ENCODE data around the gene RPLP1. TPM values are rescaled to one million over a fixed set of nuclear protein-coding genes. Genes with fewer than 3 reads are reported as not detected.

RPLP1 gene
- total and polyA plus RNA-seq, 9 of the 15 experiments (the other 6 are each of a cell fraction or from before 2014, with no cell fraction given): 76.3 to 3,053 (median 847) TPM

DNA sequence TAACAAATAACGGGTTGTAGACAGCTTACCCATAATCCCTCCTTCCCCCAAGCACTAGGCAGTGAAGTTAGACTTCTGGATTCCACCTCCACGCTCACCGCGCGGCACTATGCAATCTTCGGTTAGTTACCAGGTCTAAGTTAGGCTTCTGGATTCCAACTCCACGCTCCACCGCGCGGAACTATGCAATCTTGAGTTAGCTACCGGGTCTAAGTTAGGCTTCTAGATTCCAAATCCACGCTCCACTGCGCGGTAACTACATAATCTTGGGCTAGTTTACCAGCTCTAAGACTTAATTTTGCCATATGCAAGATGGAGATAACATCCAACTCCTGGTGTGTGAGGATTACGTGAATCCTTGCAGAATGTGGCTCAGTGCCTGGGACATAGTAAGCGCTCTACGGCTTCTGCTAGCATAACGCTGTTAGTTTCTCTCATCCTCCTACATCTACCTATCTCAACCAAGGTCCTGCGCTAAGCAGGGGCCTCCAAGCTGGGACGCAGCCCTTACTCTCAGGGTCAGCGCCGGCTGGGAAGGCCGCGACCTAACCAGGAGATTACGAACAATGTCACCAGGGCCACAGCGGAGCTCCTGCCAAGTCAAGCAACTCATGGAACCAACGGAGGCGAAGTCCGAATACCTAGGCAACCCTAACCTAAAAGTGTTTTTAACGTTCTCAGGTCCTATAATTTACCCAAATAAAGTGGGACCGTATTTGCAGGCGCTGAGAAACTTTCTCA, 497 bp upstream of the RPLP1 start (continued):
- TF ChIP-seq HEY1 (CRISPR knock-in tag; IDR thresholded peaks at IDR 0.05; ENCODE audit: borderline replicate concordance) (0 out of 2 replicates have a peak, but pooled peaks have one; percentile 49), KDM1A (IDR thresholded peaks at IDR 0.05) (peak in 1 of 2 experiments; percentile 35; a peak in 1 of 4 replicates), NFIC (IDR thresholded peaks at IDR 0.05) (0 out of 2 replicates have a peak, but pooled peaks have one; percentile 19), NCOA1 (IDR thresholded peaks at IDR 0.05; ENCODE audit: low read depth) (peak; percentile 45; the same call in 1 of the 2 replicates)
- TF ChIP-seq, protein P1, sequence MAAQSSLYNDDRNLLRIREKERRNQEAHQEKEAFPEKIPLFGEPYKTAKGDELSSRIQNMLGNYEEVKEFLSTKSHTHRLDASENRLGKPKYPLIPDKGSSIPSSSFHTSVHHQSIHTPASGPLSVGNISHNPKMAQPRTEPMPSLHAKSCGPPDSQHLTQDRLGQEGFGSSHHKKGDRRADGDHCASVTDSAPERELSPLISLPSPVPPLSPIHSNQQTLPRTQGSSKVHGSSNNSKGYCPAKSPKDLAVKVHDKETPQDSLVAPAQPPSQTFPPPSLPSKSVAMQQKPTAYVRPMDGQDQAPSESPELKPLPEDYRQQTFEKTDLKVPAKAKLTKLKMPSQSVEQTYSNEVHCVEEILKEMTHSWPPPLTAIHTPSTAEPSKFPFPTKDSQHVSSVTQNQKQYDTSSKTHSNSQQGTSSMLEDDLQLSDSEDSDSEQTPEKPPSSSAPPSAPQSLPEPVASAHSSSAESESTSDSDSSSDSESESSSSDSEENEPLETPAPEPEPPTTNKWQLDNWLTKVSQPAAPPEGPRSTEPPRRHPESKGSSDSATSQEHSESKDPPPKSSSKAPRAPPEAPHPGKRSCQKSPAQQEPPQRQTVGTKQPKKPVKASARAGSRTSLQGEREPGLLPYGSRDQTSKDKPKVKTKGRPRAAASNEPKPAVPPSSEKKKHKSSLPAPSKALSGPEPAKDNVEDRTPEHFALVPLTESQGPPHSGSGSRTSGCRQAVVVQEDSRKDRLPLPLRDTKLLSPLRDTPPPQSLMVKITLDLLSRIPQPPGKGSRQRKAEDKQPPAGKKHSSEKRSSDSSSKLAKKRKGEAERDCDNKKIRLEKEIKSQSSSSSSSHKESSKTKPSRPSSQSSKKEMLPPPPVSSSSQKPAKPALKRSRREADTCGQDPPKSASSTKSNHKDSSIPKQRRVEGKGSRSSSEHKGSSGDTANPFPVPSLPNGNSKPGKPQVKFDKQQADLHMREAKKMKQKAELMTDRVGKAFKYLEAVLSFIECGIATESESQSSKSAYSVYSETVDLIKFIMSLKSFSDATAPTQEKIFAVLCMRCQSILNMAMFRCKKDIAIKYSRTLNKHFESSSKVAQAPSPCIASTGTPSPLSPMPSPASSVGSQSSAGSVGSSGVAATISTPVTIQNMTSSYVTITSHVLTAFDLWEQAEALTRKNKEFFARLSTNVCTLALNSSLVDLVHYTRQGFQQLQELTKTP (IDR thresholded peaks at IDR 0.05; ENCODE audit: low read depth in 1 of 2, partially characterized antibody in 2 of 2): peak; percentile 62 to 74

Data from K562 (cell line).